ENCODE data around the gene MYO18A.
"Not testable (repeated sequence)": the region's sequence is repeated elsewhere in the genome, so short reads cannot be mapped to it uniquely, and the experiment has no call there.

MYO18A gene

GRCh38 chr17:29194669-29195068 is 14.5 kb upstream of the MYO18A start:
- DNase-seq (ENCODE audit: low read depth), result no peak

- DNase-seq (ENCODE audit: low read depth), result no peak
Measured at GRCh38 chr17:29193146-29193545, 12.9 kb upstream of the MYO18A start.

- no peak for DNase-seq (ENCODE audit: low read depth)
Measured at GRCh38 chr17:29190592-29191207, 10.5 kb upstream of the MYO18A start.

GRCh38 chr17:29190039-29190438 is 9.8 kb upstream of the MYO18A start:
- no peak for DNase-seq (ENCODE audit: low read depth)

- no peak for DNase-seq (ENCODE audit: low read depth)
Measured at GRCh38 chr17:29189355-29189754, 9.2 kb upstream of the MYO18A start.

GRCh38 chr17:29181226-29181625 is 1.0 kb upstream of the MYO18A start:
- no peak for DNase-seq (ENCODE audit: low read depth)

- DNase-seq (ENCODE audit: low read depth), result no peak
Measured at GRCh38 chr17:29180788-29181160, 576 bp upstream of the MYO18A start.

- DNase-seq (ENCODE audit: low read depth), result no peak
Measured at GRCh38 chr17:29179232-29180033, 765 bp downstream of the MYO18A start.

- DNase-seq (ENCODE audit: low read depth), result no peak
Measured at GRCh38 chr17:29178750-29179231, 1.4 kb downstream of the MYO18A start.

GRCh38 chr17:29177871-29178749 is 2.1 kb downstream of the MYO18A start:
- DNase-seq (ENCODE audit: low read depth), result no peak

- DNase-seq (ENCODE audit: low read depth), result no peak
Measured at GRCh38 chr17:29177541-29177870, 2.7 kb downstream of the MYO18A start.

- DNase-seq (ENCODE audit: low read depth), result peak; percentile 34
Measured at GRCh38 chr17:29176558-29177351, 3.4 kb downstream of the MYO18A start.

- no peak for DNase-seq (ENCODE audit: low read depth)
Measured at GRCh38 chr17:29175349-29175748, 4.8 kb downstream of the MYO18A start.

- no peak for DNase-seq (ENCODE audit: low read depth)
Measured at GRCh38 chr17:29172589-29172988, 7.6 kb downstream of the MYO18A start.

GRCh38 chr17:29170682-29171081 is 9.5 kb downstream of the MYO18A start:
- no peak for DNase-seq (ENCODE audit: low read depth)

GRCh38 chr17:29169806-29170591 is 10.2 kb downstream of the MYO18A start:
- no peak for DNase-seq (ENCODE audit: low read depth)

- DNase-seq (ENCODE audit: low read depth), result not testable (repeated sequence)
Measured at GRCh38 chr17:29168759-29169126, 11.5 kb downstream of the MYO18A start.

- DNase-seq (ENCODE audit: low read depth), result no peak
Measured at GRCh38 chr17:29168079-29168758, 12.0 kb downstream of the MYO18A start.

GRCh38 chr17:29167393-29168078 is 12.7 kb downstream of the MYO18A start:
- DNase-seq (ENCODE audit: low read depth), result no peak

GRCh38 chr17:29166507-29166887 is 13.7 kb downstream of the MYO18A start:
- no peak for DNase-seq (ENCODE audit: low read depth)
